Motor neuron (in vitro differentiated cells): ENCODE data around the gene MLLT1. TPM values are rescaled to one million over a fixed set of nuclear protein-coding genes. Genes with fewer than 3 reads are reported as not detected.
A peak's percentile ranks its signal among the peaks of the same experiment; 100 is the strongest.

ENCODE experiments used
- ATAC-seq, 8 experiments: fragments of 200-7000 bp; cut with Tn5 transposase; replicated peaks in 6 of 8; 2 replicates each; pipeline ENCODE4 v1.8.0; 2021; ENCODE audit warnings: mild to moderate bottlenecking in 8 of 8, moderate library complexity in 8 of 8
- H3K27ac ChIP-seq, 2 donors: fragments of 250-450 bp; sonication (Bioruptor Pico); 2 replicates each; pipeline ENCODE4 v1.9.0; 2021; ENCODE audit warnings: antibody characterized with exemption in 2 of 2, mild to moderate bottlenecking in 2 of 2, moderate library complexity in 1 of 2
- H3K4me1 ChIP-seq, 2 donors: fragments of 250-450 bp; sonication (Bioruptor Pico); replicated peaks in 1 of 2; 2 replicates each; pipeline ENCODE4 v1.6.1; 2021; ENCODE audit warnings: antibody characterized with exemption in 2 of 2, mild to moderate bottlenecking in 2 of 2, moderate library complexity in 1 of 2
- H3K4me3 ChIP-seq, 5 donors: fragments of 250-450 bp; sonication (Bioruptor Pico); 2 replicates each; pipeline ENCODE4 v1.9.0; 2021; ENCODE audit warnings: antibody characterized with exemption in 5 of 5, mild to moderate bottlenecking in 5 of 5, moderate library complexity in 4 of 5
- WGBS, 10 experiments: fragments of 450-650 bp; shearing (Covaris generic); methylation state at CpG; one replicate each; pipeline ENCODE4 v1.0.0; 2022; 5-methylcytosine and 5-hydroxymethylcytosine counted together
- in situ Hi-C, 9 experiments: fragments of 400-800 bp; cut with MboI; loops; one replicate each; pipeline ENCODE4 v1.15.0; 2021; ENCODE audit warnings: low sequenced_read_pairs in 9 of 9, low pct_unique_long_range_greater_than_20kb in 2 of 9; ENCODE audit not compliant: unreplicated experiment in 9 of 9
- total RNA-seq, 8 experiments: library from RNA; unstranded; fragments of 300-600 nt; gene quantifications; 2 replicates each; pipeline versions ENCODE4 v1.2.3 to v1.2.4, GENCODE V29; 2022

Gene MLLT1
- total RNA-seq, 8 experiments from 2014 or later = 12.4 to 88.7 (median 30.1) TPM

- in situ Hi-C loops = no loop called here
- Histone ChIP-seq H3K4me3 (no peak overlapping the region), H3K27ac (peak overlapping the region; percentile 64 to 72), H3K4me1 (peaks cover 52 to 55% of the 10 kb centered on the region in 2 donors)
- WGBS, 10 experiments = 23 to 43% (median 30%) methylated on average over 3 to 4 of the region's 11 CpGs; no CpG with 5 or more reads in 6 of the 10 experiments
- ATAC-seq = peak in 5 of 8 experiments; percentile 13 to 57 (median 41)
These were observed 7.4 kb downstream of the MLLT1 start for GRCh38 chr19:6272411-6272791.

- 0 to 84% (median 53%) methylated on average over 1 to 5 of the region's 35 CpGs; no CpG with 5 or more reads in 7 of the 10 experiments for WGBS, 10 experiments
- in situ Hi-C loops = no loop called here
- peak; percentile 53 to 74 (median 60) for ATAC-seq
- Histone ChIP-seq H3K4me1 (peaks cover 46 to 49% of the 10 kb centered on the region in 2 donors), H3K4me3 (no peak overlapping the region), H3K27ac (peak overlapping the region; percentile 64 to 72)
These were observed 7.9 kb downstream of the MLLT1 start for GRCh38 chr19:6271721-6272410.

GRCh38 chr19:6271251-6271650 is 8.5 kb downstream of the MLLT1 start:
- Histone ChIP-seq H3K27ac (peak overlapping the region in 1 of 2 donors; percentile 72), H3K4me1 (peaks cover 46 to 49% of the 10 kb centered on the region in 2 donors), H3K4me3 (no peak overlapping the region)
- peak in 4 of 8 experiments; percentile 1 to 41 (median 5) for ATAC-seq
- in situ Hi-C loops = no loop called here
- 47 to 82% (median 74%) methylated on average over 2 to 8 of the region's 9 CpGs; no CpG with 5 or more reads in 6 of the 10 experiments for WGBS, 10 experiments

GRCh38 chr19:6270822-6271221 is 9.0 kb downstream of the MLLT1 start:
- H3K4me3 ChIP-seq = no peak overlapping the region
- WGBS, 10 experiments = 62 to 100% (median 97%) methylated on average over 1 to 11 of the region's 17 CpGs; no CpG with 5 or more reads in 5 of the 10 experiments
- no peak overlapping the region for H3K27ac ChIP-seq
- ATAC-seq = no peak
- H3K4me1 ChIP-seq = peaks cover 46 to 49% of the 10 kb centered on the region in 2 donors
- in situ Hi-C loops = no loop called here

- WGBS, 10 experiments = 87 to 100% (median 99%) methylated on average over 1 to 13 of the region's 31 CpGs; no CpG with 5 or more reads in 4 of the 10 experiments
- Histone ChIP-seq H3K4me3 (no peak overlapping the region), H3K4me1 (peaks cover 43 to 45% of the 10 kb centered on the region in 2 donors), H3K27ac (no peak overlapping the region)
- no peak for ATAC-seq
- in situ Hi-C loops = no loop called here
These were observed 9.6 kb downstream of the MLLT1 start for GRCh38 chr19:6270076-6270745.

- Histone ChIP-seq H3K4me1 (peaks cover 34 to 36% of the 10 kb centered on the region in 2 donors), H3K4me3 (no peak overlapping the region), H3K27ac (no peak overlapping the region)
- in situ Hi-C loops = no loop called here
- ATAC-seq = no peak
- WGBS, 10 experiments = 80 to 100% (median 98%) methylated on average over 1 to 13 of the region's 33 CpGs; no CpG with 5 or more reads in 4 of the 10 experiments
These were observed 10.5 kb downstream of the MLLT1 start for GRCh38 chr19:6269101-6269886.

- Histone ChIP-seq H3K4me3 (no peak overlapping the region), H3K4me1 (peaks cover 25 to 26% of the 10 kb centered on the region in 2 donors), H3K27ac (no peak overlapping the region)
- ATAC-seq = no peak
- WGBS, 10 experiments = 60 to 100% (median 89%) methylated on average over 1 to 4 of the region's 4 CpGs; no CpG with 5 or more reads in 3 of the 10 experiments
- in situ Hi-C loops = no loop called here
These were observed 11.4 kb downstream of the MLLT1 start for GRCh38 chr19:6268382-6268771.

GRCh38 chr19:6267552-6268381 is 12.0 kb downstream of the MLLT1 start:
- H3K4me1 ChIP-seq = peaks cover 19 to 20% of the 10 kb centered on the region in 2 donors
- no peak overlapping the region for H3K4me3 ChIP-seq
- WGBS, 10 experiments = 72 to 100% (median 90%) methylated on average over 2 to 16 of the region's 17 CpGs
- H3K27ac ChIP-seq = no peak overlapping the region
- in situ Hi-C loops = no loop called here
- no peak for ATAC-seq

GRCh38 chr19:6264803-6265202 is 15.0 kb downstream of the MLLT1 start:
- Histone ChIP-seq H3K4me1 (no peaks in the 10 kb centered on the region), H3K4me3 (no peak overlapping the region), H3K27ac (no peak overlapping the region)
- in situ Hi-C loops = no loop called here
- 83 to 100% (median 88%) methylated on average over 1 to 4 of the region's 4 CpGs for WGBS, 10 experiments
- ATAC-seq = no peak

GRCh38 chr19:6263735-6264444 is 15.9 kb downstream of the MLLT1 start:
- no peaks in the 10 kb centered on the region for H3K4me1 ChIP-seq
- no peak overlapping the region for H3K27ac ChIP-seq
- WGBS, 10 experiments = 40 to 100% (median 69%) methylated on average over 1 to 4 of the region's 18 CpGs; no CpG with 5 or more reads in 4 of the 10 experiments
- in situ Hi-C loops = no loop called here
- H3K4me3 ChIP-seq = no peak overlapping the region
- peak in 1 of 8 experiments; percentile 86 for ATAC-seq

- Histone ChIP-seq H3K27ac (no peak overlapping the region), H3K4me1 (no peaks in the 10 kb centered on the region), H3K4me3 (no peak overlapping the region)
- in situ Hi-C loops = no loop called here
- no peak for ATAC-seq
- 80 to 100% (median 90%) methylated on average over 1 to 8 of the region's 12 CpGs; no CpG with 5 or more reads in 3 of the 10 experiments for WGBS, 10 experiments
These were observed 16.5 kb downstream of the MLLT1 start for GRCh38 chr19:6263306-6263705.

- no peaks in the 10 kb centered on the region for H3K4me1 ChIP-seq
- WGBS, 10 experiments = 84 to 100% (median 100%) methylated on average over 1 to 9 of the region's 11 CpGs; no CpG with 5 or more reads in 4 of the 10 experiments
- no peak overlapping the region for H3K27ac ChIP-seq
- ATAC-seq = no peak
- in situ Hi-C loops = no loop called here
- no peak overlapping the region for H3K4me3 ChIP-seq
These were observed 17.3 kb downstream of the MLLT1 start for GRCh38 chr19:6262519-6262918.
